Measurements from ENCODE around the gene NFKBIB.
A peak's percentile ranks its signal among the peaks of the same experiment; 100 is the strongest.
"Not testable (repeated sequence)": the region's sequence is repeated elsewhere in the genome, so short reads cannot be mapped to it uniquely, and the experiment has no call there.

The NFKBIB gene, protein sequence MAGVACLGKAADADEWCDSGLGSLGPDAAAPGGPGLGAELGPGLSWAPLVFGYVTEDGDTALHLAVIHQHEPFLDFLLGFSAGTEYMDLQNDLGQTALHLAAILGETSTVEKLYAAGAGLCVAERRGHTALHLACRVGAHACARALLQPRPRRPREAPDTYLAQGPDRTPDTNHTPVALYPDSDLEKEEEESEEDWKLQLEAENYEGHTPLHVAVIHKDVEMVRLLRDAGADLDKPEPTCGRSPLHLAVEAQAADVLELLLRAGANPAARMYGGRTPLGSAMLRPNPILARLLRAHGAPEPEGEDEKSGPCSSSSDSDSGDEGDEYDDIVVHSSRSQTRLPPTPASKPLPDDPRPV

DNA sequence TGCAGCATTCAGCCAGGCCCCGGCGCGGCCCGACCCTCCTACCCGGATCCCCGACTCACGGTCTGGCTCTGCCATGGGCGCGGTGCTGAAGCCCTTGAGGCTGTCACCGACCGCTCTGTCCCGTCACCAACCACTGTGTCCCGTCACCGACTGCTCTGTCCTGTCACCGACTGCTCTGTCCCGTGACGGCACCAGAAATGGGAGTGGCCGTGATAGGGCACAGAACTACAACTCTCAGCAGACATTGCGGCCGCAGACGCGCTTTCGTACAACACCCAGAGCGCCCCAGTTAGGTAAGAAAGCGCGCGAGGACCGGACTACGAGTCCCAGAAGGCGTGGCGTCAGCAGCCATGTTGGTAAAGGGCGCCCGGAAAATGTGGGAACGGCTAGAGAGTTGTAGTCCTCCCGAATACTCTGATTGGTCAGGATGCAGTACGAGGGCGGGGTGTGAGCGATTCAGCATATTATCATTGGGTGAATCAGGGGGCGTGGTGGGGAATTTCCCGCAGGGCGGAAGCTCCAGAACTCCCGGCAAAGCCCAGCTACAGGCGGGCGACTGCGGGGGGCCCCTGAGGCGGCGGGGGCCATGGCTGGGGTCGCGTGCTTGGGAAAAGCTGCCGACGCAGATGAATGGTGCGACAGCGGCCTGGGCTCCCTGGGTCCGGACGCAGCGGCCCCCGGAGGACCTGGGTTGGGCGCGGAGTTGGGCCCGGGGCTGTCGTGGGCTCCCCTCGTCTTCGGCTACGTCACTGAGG, at the start of gene NFKBIB, which contains the start of gene SIRT2:
NFKBIB (plus strand) TSS at position 523 of the 755 bp plus-strand sequence; CDS start at position 587, 64 bp downstream.
SIRT2 (minus strand) TSS at position 172 of the 755 bp plus-strand sequence; CDS start at position 75, 97 bp downstream.
- DNase-seq (ENCODE audit: low spot score), result peak; percentile 100

GRCh38 chr19:38850436-38850975, 49.3 kb upstream of the NFKBIB start:
- no peak for DNase-seq (ENCODE audit: low spot score)

GRCh38 chr19:38850976-38851621, 48.7 kb upstream of the NFKBIB start:
- DNase-seq (ENCODE audit: low spot score), result peak; percentile 41

- peak; percentile 92 for DNase-seq (ENCODE audit: low spot score)
These were observed 48.0 kb upstream of the NFKBIB start for GRCh38 chr19:38851622-38852230.

- DNase-seq (ENCODE audit: low spot score), result peak; percentile 45
These were observed 47.3 kb upstream of the NFKBIB start for GRCh38 chr19:38852231-38853044.

DNA sequence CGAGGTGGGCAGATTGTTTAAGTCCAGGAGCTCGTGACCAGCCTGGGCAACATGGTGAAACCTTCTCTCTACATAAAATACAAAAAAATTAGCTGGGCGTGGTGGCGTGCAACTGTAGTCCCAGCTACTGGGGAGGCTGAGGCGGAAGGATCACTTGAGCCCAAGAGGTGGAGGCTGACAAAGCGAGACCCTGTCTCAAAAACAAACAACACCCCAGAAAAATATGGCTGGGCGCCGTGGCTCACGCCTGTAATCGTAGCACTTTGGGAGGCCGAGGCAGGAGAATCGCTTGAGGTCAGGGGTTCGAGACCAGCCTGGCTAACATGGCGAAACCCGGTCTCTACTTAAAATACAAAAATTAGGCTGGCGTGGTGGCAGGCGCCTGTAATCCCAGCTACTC, 46.6 kb upstream of the NFKBIB start:
- DNase-seq (ENCODE audit: low spot score), result no peak

DNA sequence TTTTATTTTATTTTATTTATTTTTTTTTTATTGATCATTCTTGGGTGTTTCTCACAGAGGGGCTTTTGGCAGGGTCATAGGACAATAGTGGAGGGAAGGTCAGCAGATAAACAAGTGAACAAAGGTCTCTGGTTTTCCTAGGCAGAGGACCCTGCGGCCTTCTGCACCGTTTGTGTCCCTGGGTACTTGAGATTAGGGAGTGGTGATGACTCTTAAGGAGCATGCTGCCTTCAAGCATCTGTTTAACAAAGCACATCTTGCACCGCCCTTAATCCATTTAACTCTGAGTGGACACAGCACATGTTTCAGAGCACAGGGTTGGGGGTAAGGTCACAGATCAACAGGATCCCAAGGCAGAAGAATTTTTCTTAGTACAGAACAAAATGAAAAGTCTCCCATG, 44.8 kb upstream of the NFKBIB start:
- not testable (repeated sequence) for DNase-seq (ENCODE audit: low spot score)

- DNase-seq (ENCODE audit: low spot score), result not testable (repeated sequence)
These were observed 44.0 kb upstream of the NFKBIB start for GRCh38 chr19:38855751-38856150.

DNA sequence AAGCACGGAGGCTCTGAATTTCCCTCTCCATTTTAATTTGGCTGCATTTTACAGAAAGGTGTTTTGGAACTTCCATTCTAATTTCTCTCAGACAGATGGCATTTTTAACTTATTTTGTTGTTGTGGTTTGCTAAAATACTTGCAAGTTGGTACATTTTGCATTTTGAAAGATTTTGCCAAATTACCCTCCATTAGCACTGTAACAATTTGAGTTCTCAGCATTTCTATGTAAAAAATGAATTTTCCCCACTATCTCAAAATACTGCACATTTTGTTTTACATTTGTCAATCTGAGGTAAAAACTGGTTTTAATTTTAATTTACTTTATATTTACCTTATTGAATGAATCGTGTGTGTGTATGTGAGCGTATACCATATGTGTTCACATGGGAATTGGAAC, 43.0 kb upstream of the NFKBIB start:
- no peak for DNase-seq (ENCODE audit: low spot score)

GRCh38 chr19:38859631-38860204, 40.1 kb upstream of the NFKBIB start:
- DNase-seq (ENCODE audit: low spot score), result not testable (repeated sequence)

DNA sequence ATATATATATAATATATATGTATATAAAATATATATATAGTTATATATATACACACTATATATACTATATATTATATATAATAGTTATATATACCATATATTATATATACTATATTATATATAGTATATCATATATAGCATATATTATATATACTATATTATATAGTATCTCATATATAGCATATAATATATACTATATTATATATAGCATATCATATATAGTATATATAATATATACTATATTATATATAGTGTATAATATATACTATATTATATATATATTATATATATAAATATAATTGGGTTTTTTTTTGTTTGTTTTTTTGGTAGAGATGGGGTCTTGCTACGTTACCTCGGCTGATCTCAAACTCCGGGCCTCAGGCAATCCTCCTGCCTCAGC, 38.4 kb upstream of the NFKBIB start:
- DNase-seq (ENCODE audit: low spot score), result no peak

GRCh38 chr19:38862321-38863059, 37.3 kb upstream of the NFKBIB start:
- no peak for DNase-seq (ENCODE audit: low spot score)

DNA sequence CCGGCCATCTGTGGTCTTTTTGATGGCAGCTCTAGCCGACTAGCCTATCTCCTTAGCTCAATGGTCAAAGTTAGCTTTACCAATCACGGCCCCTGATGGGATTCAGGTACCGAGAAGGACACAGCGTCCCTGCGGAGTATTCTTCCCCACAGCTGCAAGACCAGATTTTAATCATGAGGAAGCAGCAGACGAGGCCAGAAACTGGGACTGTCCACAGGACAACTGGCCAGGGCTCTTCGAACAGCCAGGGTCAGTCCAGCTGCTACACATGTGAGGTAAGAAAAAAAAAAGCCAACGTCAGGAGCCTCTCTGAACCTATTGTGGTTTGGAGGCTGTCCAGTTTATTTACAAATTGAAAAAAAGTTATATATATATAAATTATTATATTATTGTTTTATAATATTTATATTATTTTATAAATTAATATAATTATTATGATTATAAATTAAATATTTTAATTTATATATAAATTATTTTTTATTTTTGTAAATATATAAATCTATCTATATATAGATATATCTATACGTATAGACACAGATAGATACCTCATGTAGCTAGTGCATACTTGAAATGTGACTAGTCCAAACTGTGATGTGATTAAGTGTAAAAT, 32.5 kb upstream of the NFKBIB start:
- DNase-seq (ENCODE audit: low spot score), result no peak

GRCh38 chr19:38868551-38868950, 31.2 kb upstream of the NFKBIB start:
- DNase-seq (ENCODE audit: low spot score), result no peak

DNA sequence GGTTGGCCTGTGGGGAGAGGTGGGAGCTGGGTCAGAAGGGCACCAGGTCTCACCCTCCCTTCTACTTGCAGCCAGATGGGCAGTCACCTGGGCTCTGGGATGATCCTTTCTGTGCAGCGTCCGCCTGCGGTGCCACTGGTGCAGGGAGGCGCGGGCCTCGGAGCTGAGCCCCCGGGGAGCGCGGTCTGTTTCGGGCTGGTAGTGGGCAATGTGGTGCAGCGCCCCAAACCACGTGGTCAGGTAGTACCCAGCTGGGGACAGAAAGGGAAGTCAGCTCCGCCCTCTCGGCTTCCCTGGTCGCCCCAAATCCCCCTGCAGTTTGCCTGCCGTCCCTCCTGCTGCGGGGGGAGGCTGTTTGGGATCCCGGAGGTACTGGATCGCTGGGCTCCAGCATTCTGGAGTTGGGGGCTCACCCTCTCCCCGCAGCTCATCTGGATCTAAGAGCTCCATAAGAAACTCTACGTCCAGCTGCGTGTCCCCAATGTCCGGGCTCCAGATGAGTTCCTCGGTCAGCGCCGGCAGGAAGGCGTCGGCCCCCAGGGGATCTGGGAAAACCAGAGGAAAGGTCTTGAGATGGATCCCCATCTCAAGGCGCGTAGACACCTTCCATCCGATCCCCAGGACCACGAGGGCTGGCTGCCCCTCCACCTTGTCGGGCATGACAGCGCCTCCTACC, 30.5 kb upstream of the NFKBIB start:
- no peak for DNase-seq (ENCODE audit: low spot score)

DNA sequence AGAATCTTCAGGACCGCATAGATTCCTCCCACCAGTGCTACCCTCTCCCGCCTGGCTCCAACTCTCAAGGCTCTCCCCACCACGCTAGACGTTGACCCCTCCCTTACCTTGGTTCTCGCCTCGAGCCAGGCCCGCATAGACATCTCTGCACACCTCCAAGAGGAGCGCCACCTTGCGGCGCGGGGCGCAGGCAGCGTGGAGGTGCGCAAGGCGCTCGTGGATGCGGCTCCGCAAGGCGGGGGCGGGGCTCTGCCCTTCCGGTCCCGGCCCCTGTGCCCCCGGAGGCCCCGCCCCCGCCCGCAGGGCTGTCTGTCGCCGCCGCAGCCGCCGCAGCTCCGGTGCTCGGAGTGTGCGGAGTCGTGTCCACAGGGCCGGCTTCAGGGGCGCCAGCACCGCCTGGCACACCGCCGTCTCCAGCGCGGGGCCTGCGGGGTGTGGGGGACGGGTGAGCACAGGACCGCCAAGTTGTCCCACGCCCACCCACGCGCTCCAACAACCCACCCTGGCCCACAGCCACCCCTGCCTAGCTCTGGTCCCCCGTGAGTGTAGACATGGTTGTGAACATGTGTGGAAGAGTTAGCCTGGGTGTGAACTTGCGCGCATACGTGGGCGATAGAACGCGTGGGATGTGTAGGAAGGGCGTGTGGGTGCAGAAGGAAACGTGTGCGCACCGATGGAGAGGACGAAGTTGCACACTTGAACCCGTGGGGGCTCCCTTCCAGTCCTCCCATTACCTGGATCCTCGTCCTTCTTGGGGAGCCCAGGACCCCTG, 29.7 kb upstream of the NFKBIB start:
- DNase-seq (ENCODE audit: low spot score), result peak; percentile 70

DNA sequence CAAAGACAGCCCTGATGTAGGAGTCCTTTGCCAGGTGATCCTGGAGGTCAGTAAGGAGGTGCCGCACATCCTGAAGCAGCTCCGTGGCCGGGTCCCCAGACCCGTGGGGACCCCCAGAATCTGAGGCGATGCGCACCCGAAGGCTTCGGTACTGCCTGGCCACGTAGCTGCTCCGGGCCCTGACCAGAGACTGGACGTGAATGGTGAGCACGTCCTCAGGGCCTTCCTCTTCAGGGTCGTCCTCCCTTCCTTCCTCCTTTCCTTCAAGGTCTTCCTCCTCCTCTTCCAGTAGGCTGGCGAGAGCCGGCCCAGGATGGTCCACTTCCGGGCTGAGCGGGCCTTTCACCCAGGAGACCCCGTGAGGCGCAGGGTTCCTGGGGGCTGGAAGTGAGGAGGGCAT, 29.2 kb upstream of the NFKBIB start:
- no peak for DNase-seq (ENCODE audit: low spot score)

GRCh38 chr19:38873400-38873799, 26.4 kb upstream of the NFKBIB start:
- not testable (repeated sequence) for DNase-seq (ENCODE audit: low spot score)
